Activated naive CD8-positive, alpha-beta T cell (primary cell): Measurements from ENCODE around the gene NBEAL2.
"Not testable (repeated sequence)": the region's sequence is repeated elsewhere in the genome, so short reads cannot be mapped to it uniquely, and the experiment has no call there.

Experiments used
- H3K27ac Mint-ChIP-seq: one replicate; pipeline ENCODE4 v1.8.0; 2021; ENCODE audit warnings: mixed read lengths
- H3K27me3 Mint-ChIP-seq: one replicate; pipeline ENCODE4 v1.8.0; 2021; ENCODE audit warnings: mixed read lengths
- H3K36me3 Mint-ChIP-seq: one replicate; pipeline ENCODE4 v1.8.0; 2021; ENCODE audit warnings: mixed read lengths
- H3K4me1 Mint-ChIP-seq: one replicate; pipeline ENCODE4 v1.8.0; 2021; ENCODE audit warnings: low read depth, mixed read lengths
- H3K4me3 Mint-ChIP-seq: one replicate; pipeline ENCODE4 v1.8.0; 2021; ENCODE audit warnings: mild to moderate bottlenecking, mixed read lengths
- H3K9me3 Mint-ChIP-seq: one replicate; pipeline ENCODE4 v1.8.0; 2021; ENCODE audit warnings: low read depth, mixed read lengths

NBEAL2 gene

GRCh38 chr3:47028146-47028545 lies 48.7 kb downstream of the NBEAL2 start:
- Mint-ChIP-seq H3K36me3 (no peaks in the 10 kb centered on the region), H3K27me3 (no peaks in the 10 kb centered on the region), H3K4me3 (no peak overlapping the region), H3K27ac (peak overlapping the region; percentile 41), H3K9me3 (no peaks in the 10 kb centered on the region), H3K4me1 (peaks cover 53% of the 10 kb centered on the region)

DNA sequence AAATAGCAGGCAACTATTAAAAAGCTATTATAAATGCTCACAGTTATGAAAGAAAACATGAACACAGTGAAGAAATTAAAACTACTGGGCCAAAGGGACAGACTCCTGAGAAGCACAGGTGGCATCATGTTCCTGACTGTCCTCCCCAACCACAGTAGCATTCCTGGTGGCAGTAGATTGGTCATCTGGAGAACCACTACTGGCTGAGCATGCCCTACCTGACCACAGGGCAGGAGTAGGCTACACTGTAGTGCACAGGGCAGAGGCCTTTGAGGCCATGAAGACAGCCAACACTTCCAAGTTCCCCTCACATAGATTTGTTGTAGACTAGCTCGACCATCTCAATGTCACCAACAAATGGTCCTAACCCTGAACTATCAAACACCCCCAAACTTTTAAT lies 49.2 kb downstream of the NBEAL2 start:
- Mint-ChIP-seq H3K4me3 (no peak overlapping the region), H3K36me3 (no peaks in the 10 kb centered on the region)

GRCh38 chr3:47031041-47031440 lies 51.6 kb downstream of the NBEAL2 start:
- Mint-ChIP-seq H3K27ac (peak overlapping the region; percentile 97), H3K4me1 (peaks cover 52% of the 10 kb centered on the region), H3K4me3 (peak overlapping the region; percentile 78)
- not testable (repeated sequence) for H3K36me3 Mint-ChIP-seq, H3K27me3 Mint-ChIP-seq, H3K9me3 Mint-ChIP-seq

More for the DNA sequence above, 49.2 kb downstream of the NBEAL2 start:
- Mint-ChIP-seq H3K9me3 (no peaks in the 10 kb centered on the region), H3K27me3 (no peaks in the 10 kb centered on the region), H3K4me1 (peaks cover 56% of the 10 kb centered on the region), H3K27ac (peak overlapping the region; percentile 41)

- H3K4me1 Mint-ChIP-seq = peaks cover 61% of the 10 kb centered on the region
Observed at GRCh38 chr3:47034868-47035489, 55.5 kb downstream of the NBEAL2 start.

DNA sequence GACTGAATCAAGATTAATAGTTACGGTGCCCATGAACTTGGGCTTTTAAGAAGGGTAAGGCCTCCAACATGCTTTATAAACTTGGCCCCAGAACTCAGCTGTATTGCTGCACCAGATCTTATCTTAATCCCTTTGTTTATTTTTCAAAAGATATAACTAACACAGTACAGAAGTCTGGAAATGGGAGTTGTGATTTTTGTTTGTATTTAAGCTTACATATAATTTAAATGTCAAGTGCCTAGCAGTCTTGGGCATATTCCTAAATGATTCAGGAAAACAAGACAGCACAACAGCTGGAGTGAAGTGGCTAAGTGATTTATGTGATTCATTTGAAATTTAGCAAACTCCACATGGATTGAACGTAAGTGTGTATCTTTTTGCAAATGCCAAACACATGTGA lies 56.2 kb downstream of the NBEAL2 start:
- Mint-ChIP-seq H3K27me3 (no peaks in the 10 kb centered on the region), H3K4me3 (no peak overlapping the region), H3K27ac (peak overlapping the region; percentile 78), H3K4me1 (peaks cover 59% of the 10 kb centered on the region), H3K9me3 (peaks cover 4% of the 10 kb centered on the region), H3K36me3 (peaks cover 21% of the 10 kb centered on the region)

More at GRCh38 chr3:47034868-47035489, 55.5 kb downstream of the NBEAL2 start:
- Mint-ChIP-seq H3K9me3 (peaks cover 4% of the 10 kb centered on the region), H3K27me3 (no peaks in the 10 kb centered on the region), H3K36me3 (peaks cover 18% of the 10 kb centered on the region), H3K27ac (peak overlapping the region; percentile 78), H3K4me3 (no peak overlapping the region)

DNA sequence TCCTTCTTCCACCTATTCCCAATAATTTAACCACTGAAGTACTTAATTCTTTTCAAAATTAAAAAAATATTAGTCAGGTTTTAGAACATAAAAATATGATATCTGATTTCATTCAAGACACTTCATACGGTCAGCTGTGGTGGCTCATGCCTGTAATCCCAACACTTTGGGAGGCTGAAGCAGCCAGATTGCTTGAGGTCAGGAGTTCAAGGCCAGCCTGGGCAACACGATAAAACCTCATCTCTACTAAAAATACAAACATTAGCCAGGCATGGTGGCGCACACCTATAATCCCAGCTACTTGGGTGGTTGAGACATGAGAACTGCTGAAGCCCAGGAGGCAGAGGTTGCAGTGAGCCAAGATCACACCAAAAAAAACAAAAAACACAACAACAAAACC lies 56.7 kb downstream of the NBEAL2 start:
- Mint-ChIP-seq H3K27me3 (no peaks in the 10 kb centered on the region), H3K36me3 (peaks cover 21% of the 10 kb centered on the region), H3K4me3 (no peak overlapping the region), H3K4me1 (peaks cover 54% of the 10 kb centered on the region), H3K27ac (no peak overlapping the region), H3K9me3 (peaks cover 4% of the 10 kb centered on the region)

DNA sequence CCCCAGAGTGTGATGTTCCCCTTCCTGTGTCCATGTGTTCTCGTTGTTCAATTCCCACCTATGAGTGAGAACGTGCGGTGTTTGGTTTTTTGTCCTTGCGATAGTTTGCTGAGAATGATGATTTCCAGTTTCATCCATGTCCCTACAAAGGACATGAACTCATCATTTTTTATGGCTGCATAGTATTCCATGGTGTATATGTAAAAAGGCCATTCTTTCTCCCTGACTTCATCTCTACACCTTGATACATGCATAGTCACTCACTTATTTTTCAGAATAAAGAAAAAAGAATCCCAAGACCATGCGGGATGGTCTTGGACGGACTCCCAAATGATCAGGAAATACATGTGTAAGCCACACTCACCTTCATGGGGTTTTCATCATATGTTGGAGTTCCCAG lies 57.8 kb downstream of the NBEAL2 start:
- H3K9me3 Mint-ChIP-seq, H3K27me3 Mint-ChIP-seq: not testable (repeated sequence)
- Mint-ChIP-seq H3K4me3 (peak overlapping the region; percentile 62), H3K36me3 (peaks cover 21% of the 10 kb centered on the region), H3K27ac (peak overlapping the region; percentile 94), H3K4me1 (peaks cover 44% of the 10 kb centered on the region)

DNA sequence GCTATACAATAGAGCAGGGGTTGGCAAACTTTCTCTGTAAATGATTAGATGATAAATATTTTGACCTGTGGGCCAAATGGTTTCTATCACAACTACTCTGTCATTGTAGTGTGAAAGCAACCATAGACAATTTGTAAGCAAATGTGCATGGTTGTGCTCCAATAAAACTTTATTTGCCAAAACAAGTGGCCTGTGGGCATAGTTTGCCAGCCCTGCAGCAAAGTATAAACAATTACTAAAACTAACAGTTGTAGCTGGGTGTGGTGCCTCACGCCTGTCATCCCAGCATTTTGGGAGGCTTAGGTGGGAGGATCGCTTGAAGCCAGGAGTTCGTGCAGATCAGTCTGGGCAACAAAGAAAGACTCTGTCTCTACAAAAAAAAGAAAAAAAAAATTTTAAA lies 61.6 kb downstream of the NBEAL2 start:
- H3K27me3 Mint-ChIP-seq = no peaks in the 10 kb centered on the region
- no peak overlapping the region for H3K4me3 Mint-ChIP-seq
- H3K4me1 Mint-ChIP-seq = peaks cover 29% of the 10 kb centered on the region
- H3K36me3 Mint-ChIP-seq = peaks cover 12% of the 10 kb centered on the region
- H3K9me3 Mint-ChIP-seq = peaks cover 4% of the 10 kb centered on the region
- no peak overlapping the region for H3K27ac Mint-ChIP-seq

GRCh38 chr3:47042231-47042791 lies 62.8 kb downstream of the NBEAL2 start:
- H3K4me3 Mint-ChIP-seq = no peak overlapping the region
- no peaks in the 10 kb centered on the region for H3K27me3 Mint-ChIP-seq
- H3K36me3 Mint-ChIP-seq = peaks cover 10% of the 10 kb centered on the region
- H3K4me1 Mint-ChIP-seq = peaks cover 27% of the 10 kb centered on the region
- H3K27ac Mint-ChIP-seq = peak overlapping the region; percentile 30
- H3K9me3 Mint-ChIP-seq = peaks cover 4% of the 10 kb centered on the region

DNA sequence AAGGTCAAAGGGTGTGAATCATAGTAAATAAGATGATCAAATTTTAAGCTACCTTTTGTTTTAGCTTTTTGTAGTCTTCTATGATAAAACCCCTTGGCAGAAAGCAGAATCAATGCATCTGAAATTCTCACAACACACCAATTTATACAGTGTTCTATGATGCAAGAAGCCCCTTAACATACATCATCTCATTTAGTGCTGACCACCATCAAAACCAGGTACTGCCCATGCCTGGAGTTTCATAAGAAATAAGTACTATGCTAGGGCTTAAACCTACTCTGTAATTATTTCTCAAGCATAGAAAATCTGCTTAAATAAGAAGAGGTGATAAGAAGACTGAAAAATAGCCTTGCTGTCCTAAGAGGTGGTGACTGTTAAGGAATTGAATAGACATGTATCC lies 67.6 kb downstream of the NBEAL2 start:
- Mint-ChIP-seq H3K27me3 (no peaks in the 10 kb centered on the region), H3K4me1 (peaks cover 13% of the 10 kb centered on the region), H3K4me3 (no peak overlapping the region), H3K9me3 (no peaks in the 10 kb centered on the region), H3K27ac (peak overlapping the region; percentile 51), H3K36me3 (peaks cover 2% of the 10 kb centered on the region)

- peaks cover 2% of the 10 kb centered on the region for H3K36me3 Mint-ChIP-seq
- no peaks in the 10 kb centered on the region for H3K27me3 Mint-ChIP-seq
- no peak overlapping the region for H3K4me3 Mint-ChIP-seq
- H3K27ac Mint-ChIP-seq = peak overlapping the region; percentile 51
- H3K4me1 Mint-ChIP-seq = peaks cover 13% of the 10 kb centered on the region
- H3K9me3 Mint-ChIP-seq = no peaks in the 10 kb centered on the region
Observed at GRCh38 chr3:47047673-47048072, 68.2 kb downstream of the NBEAL2 start.

DNA sequence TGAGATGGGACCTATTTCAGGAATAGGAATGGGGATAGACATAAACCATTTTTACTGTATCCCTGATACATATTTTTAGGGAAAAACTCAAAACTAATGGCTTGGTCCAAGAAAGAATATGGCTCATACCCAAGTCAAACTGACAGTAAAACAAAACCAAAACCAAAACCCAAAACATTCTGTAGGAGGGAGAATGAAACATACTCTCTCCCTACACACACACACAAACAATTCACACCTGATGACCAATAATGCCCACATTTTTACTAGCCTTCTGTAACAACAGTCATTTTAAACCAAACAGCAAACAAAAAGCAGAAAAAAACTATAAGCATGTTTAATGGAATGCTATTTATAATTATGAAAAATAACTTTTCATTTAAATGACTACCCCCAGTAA lies 74.9 kb downstream of the NBEAL2 start:
- Mint-ChIP-seq H3K4me3 (no peak overlapping the region), H3K4me1 (peaks cover 40% of the 10 kb centered on the region), H3K27ac (peak overlapping the region; percentile 30), H3K9me3 (no peaks in the 10 kb centered on the region), H3K36me3 (peaks cover 11% of the 10 kb centered on the region), H3K27me3 (no peaks in the 10 kb centered on the region)

- peaks cover 9% of the 10 kb centered on the region for H3K36me3 Mint-ChIP-seq
- H3K9me3 Mint-ChIP-seq = no peaks in the 10 kb centered on the region
- peak overlapping the region; percentile 32 for H3K4me3 Mint-ChIP-seq
- peak overlapping the region; percentile 80 for H3K27ac Mint-ChIP-seq
- H3K4me1 Mint-ChIP-seq = peaks cover 42% of the 10 kb centered on the region
- no peaks in the 10 kb centered on the region for H3K27me3 Mint-ChIP-seq
Observed at GRCh38 chr3:47056705-47057104, 77.2 kb downstream of the NBEAL2 start.

GRCh38 chr3:47057212-47057671 lies 77.8 kb downstream of the NBEAL2 start:
- Mint-ChIP-seq H3K9me3 (no peaks in the 10 kb centered on the region), H3K36me3 (peaks cover 14% of the 10 kb centered on the region), H3K27me3 (no peaks in the 10 kb centered on the region), H3K27ac (peak overlapping the region; percentile 80), H3K4me3 (peak overlapping the region; percentile 24), H3K4me1 (peaks cover 45% of the 10 kb centered on the region)
